Measurements from ENCODE around the gene CHAC2. TPM values are rescaled to one million over a fixed set of nuclear protein-coding genes. Genes with fewer than 3 reads are reported as not detected.
A peak's percentile ranks its signal among the peaks of the same experiment; 100 is the strongest.
"Not testable (repeated sequence)": the region's sequence is repeated elsewhere in the genome, so short reads cannot be mapped to it uniquely, and the experiment has no call there.

Gene CHAC2
- total RNA-seq, 1 donor from 2014 or later = 4.7 TPM

- no peak for TF ChIP-seq CTCF (conservative IDR thresholded peaks at IDR 0.05)
- Mint-ChIP-seq H3K27me3 (no peaks in the 10 kb centered on the region), H3K27ac (no peak overlapping the region), H3K9me3 (no peaks in the 10 kb centered on the region), H3K4me3 (no peak overlapping the region), H3K4me1 (ENCODE audit: unreplicated experiment) (no peaks in the 10 kb centered on the region), H3K36me3 (peaks cover 26% of the 10 kb centered on the region)
- DNase-seq (ENCODE audit: extremely low spot score, unreplicated experiment) = no peak
Measured at GRCh38 chr2:53820048-53820447, 52.4 kb downstream of the CHAC2 start.

- no peak for DNase-seq (ENCODE audit: extremely low spot score, unreplicated experiment)
- Mint-ChIP-seq H3K9me3 (no peaks in the 10 kb centered on the region), H3K4me3 (no peak overlapping the region), H3K27ac (no peak overlapping the region), H3K4me1 (ENCODE audit: unreplicated experiment) (no peaks in the 10 kb centered on the region), H3K27me3 (no peaks in the 10 kb centered on the region), H3K36me3 (peaks cover 20% of the 10 kb centered on the region)
- no peak for TF ChIP-seq CTCF (conservative IDR thresholded peaks at IDR 0.05)
Measured at GRCh38 chr2:53820711-53821110, 53.1 kb downstream of the CHAC2 start.

DNA sequence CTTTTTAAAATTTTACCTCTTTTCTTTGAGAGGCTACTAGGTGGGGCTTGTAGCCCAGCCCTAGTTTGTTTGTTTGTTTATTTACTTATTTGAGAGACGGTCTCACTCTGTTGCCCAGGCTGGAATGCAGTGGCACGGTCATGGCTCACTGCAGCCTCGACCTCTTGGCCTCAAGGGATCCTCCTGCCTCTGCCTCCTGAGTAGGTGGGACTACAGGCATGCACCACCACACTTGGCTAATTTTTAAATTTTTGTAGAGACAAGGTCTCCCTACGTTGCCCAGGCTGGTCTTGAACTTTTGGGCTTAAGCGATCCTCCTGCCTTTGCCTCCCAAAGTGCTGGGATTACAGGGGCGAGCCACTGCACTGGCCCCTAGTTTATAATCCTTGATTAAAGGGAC lies 54.2 kb downstream of the CHAC2 start:
- H3K9me3 Mint-ChIP-seq = no peaks in the 10 kb centered on the region

GRCh38 chr2:53823639-53824038 lies 56.0 kb downstream of the CHAC2 start:
- H3K4me3 Mint-ChIP-seq; H3K36me3 Mint-ChIP-seq; H3K27ac Mint-ChIP-seq; H3K9me3 Mint-ChIP-seq; H3K4me1 Mint-ChIP-seq (ENCODE audit: unreplicated experiment); DNase-seq (ENCODE audit: extremely low spot score, unreplicated experiment); H3K27me3 Mint-ChIP-seq: not testable (repeated sequence)
- TF ChIP-seq CTCF (conservative IDR thresholded peaks at IDR 0.05) = peak; percentile 54

More for the DNA sequence above, 54.2 kb downstream of the CHAC2 start:
- Mint-ChIP-seq H3K27me3 (no peaks in the 10 kb centered on the region), H3K4me1 (ENCODE audit: unreplicated experiment) (peaks cover under 1% of the 10 kb centered on the region), H3K36me3 (peaks cover 16% of the 10 kb centered on the region), H3K27ac (no peak overlapping the region), H3K4me3 (no peak overlapping the region)
- TF ChIP-seq CTCF (conservative IDR thresholded peaks at IDR 0.05) = no peak
- DNase-seq (ENCODE audit: extremely low spot score, unreplicated experiment) = no peak

Other genes starting within 250 kb of the CHAC2 start
- gene ASB3, start 19.1 kb downstream of the CHAC2 start, total RNA-seq (ENCODE audit: low replicate concordance) = 16.8 and 47.7 TPM in 2 replicates
- 41.7 and 43.8 TPM in 2 replicates for gene ERLEC1, start 19.2 kb downstream of the CHAC2 start, total RNA-seq (ENCODE audit: low replicate concordance)
- 2.3 and 4.1 TPM in 2 replicates for gene GPR75, start 92.2 kb downstream of the CHAC2 start, total RNA-seq (ENCODE audit: low replicate concordance)
- gene PSME4, start 203.2 kb downstream of the CHAC2 start, total RNA-seq (ENCODE audit: low replicate concordance) = 59.0 and 65.6 TPM in 2 replicates

All from type B pancreatic cell (in vitro differentiated cells).